GM18526 (cell line): ENCODE data around the gene CMTM1.

ENCODE experiments used
- POLR2A ChIP-seq: IDR thresholded peaks from 3 replicates; pipeline ENCODE4 v1.6.1; 2011; ENCODE audit not compliant: insufficient read length; ENCODE audit errors: extremely low read depth

The CMTM1 gene

GRCh38 chr16:66622863-66623262 is 56.6 kb downstream of the CMTM1 start:
- TF ChIP-seq POLR2A, result no peak

DNA sequence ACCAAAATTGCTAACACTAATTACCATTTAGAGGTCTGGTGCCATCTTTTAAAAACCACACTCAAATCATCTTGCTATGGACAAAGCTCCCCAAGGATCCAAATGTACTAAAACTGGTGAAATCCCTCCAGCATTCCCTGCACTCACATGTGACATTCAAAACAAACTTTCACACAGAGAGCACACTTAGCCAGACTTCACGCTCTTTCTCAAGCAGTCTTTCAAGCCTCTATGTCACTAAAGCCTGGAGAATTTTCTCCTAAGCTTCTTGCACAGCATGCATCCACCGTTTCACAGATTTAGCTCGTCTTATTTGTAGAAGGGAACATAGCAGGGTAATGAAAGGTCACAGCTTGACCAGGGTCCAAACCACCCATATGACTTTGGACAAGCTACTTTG is 57.5 kb downstream of the CMTM1 start:
- TF ChIP-seq POLR2A, result no peak
